ENCODE results near the gene ANKRD40CL.
"Not testable (repeated sequence)": the region's sequence is repeated elsewhere in the genome, so short reads cannot be mapped to it uniquely, and the experiment has no call there.

Gene ANKRD40CL, protein sequence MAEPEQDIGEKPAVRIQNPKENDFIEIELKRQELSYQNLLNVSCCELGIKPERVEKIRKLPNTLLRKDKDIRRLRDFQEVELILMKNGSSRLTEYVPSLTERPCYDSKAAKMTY

DNA sequence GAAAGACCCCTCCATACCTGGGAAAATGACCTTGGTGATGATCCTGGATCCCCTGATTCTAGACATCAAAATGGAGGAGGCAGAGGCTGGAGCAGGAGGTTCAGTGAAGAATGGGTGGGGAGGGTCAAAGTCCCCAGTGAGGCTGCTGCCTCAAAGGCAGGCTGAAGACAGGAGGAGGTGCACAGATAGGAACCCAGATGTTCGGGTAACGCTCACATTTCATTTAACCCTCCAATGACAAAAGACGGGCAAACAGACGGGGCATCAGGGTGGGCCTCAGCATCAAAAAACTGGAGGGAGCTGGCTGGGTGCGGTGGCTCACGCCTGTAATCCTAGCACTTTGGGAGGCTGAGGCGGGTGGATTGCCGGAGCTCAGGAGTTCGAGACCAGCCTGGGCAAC is at the start of gene ANKRD40CL:
Gene ANKRD40CL (minus strand): TSS at position 73 of the 400 bp plus-strand sequence. CDS start 605 bp downstream, outside the sequence.
- in situ Hi-C loops (cut with MboI; ENCODE audit: low sequenced_read_pairs), result no loop called here

DNA sequence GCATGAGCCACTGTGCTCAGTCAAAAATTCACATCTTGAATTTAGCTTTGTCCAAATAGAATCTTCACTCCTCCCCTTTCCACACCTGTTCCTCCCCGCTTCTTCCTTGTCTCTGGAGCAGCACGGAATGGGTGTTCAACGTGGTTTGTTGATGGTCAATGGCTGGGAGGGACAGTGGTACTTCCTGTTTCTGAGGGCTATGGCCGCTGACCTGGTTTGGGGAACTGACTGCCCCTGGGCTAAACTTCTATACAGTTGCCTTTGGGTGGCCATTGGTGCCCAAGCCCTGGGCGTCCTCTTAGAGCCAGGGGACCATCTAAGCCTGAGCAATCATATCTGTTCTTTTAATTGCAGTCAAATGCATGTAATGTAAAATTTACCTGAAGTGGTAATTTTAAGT is 49.0 kb upstream of the ANKRD40CL start:
- in situ Hi-C loops (cut with MboI; ENCODE audit: low sequenced_read_pairs), result no loop called here

DNA sequence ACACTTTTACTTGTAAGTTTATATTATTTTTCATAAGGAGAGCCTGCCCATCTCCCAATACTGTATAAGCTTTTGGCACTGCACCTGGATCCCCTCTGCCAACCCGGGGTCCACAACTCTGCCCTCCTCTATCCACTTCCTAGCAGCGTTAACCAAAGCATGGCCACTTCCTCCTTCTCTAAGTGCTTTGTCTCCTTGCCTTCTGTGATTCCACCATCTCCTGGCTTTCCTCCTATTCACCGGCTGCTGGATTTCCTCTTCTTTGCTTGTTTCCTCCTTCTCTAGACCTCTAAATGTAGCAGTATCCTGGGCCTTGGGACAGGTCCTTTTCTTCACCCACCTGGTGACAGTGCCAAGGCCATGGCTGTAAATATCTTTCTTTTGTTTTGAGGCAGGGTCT is 48.1 kb upstream of the ANKRD40CL start:
- in situ Hi-C loops (cut with MboI; ENCODE audit: low sequenced_read_pairs), result no loop called here

DNA sequence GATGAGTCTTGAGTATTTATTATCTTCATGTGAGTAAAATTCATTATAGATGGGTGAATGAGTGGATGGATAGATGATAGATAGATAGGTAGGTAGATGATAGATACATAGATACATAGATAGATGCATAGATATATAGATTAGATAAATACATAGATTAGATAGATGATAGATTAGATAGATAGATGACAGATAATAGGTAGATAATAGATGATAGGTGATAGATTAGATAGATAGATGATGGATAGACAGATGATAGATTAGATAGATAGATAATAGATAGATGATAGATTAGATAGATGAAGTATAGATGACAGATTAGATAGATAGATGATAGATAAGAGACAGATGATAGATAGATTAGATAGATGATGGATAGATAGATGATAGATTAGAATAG is 46.3 kb upstream of the ANKRD40CL start:
- in situ Hi-C loops (cut with MboI; ENCODE audit: low sequenced_read_pairs), result no loop called here

DNA sequence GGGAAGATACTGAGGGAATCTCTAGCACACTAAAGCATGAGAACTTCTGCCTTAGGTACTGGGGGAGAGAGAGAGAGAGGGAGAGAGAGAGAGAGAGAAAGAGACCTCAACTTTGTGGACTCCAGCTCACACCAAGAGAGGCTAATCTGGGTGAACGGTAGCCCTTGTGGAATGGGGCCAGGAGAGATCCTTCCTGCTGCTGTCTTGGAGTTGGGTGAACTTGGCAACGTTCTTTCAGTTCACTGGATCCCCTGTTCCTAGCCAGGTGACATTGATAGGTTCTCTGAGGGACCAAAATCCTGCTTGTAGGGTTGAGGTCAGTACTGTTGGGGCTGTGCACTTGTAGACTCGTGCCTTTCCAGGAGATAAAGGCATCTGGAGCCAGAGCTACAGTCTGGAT is 41.6 kb upstream of the ANKRD40CL start:
- in situ Hi-C loops (cut with MboI; ENCODE audit: low sequenced_read_pairs), result no loop called here

DNA sequence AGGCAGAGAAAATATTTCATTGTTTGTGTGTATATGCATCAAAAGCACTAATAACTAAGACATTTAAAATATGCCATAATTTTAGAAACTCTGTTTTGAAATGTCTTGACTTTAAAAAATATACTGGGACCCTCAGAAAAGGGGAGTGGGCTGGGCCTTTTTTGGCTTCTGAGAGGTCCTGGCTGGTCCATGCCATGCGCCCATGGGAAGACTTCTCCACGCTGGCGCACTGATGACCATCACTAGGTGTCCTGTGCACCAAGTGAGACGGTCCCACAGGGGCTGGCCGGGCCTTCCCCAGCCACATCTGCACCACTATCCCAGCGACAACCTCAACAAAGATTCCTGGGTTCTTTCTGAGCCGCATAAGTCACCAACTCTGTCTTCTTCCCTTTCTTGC is 41.1 kb upstream of the ANKRD40CL start:
- in situ Hi-C loops (cut with MboI; ENCODE audit: low sequenced_read_pairs), result no loop called here

DNA sequence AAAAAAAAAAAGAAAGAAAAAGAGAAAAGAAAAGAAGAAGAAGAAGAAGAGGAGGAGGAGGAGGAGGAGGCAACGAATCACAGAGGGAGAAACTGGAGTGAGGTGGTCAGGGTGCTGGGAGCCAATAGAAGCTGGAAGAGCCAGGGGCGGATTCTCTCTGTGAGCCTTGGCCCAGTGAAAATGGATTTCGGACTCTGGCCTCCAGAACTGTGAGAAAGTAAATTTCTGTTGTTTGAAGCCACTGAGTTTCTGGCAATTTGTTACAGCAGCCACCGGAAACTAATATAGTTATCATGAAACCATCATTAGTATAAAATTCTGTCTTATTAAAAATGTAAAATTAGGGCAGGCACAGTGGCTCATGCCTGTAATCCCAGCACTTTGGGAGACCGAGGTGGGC is 40.4 kb upstream of the ANKRD40CL start:
- in situ Hi-C loops (cut with MboI; ENCODE audit: low sequenced_read_pairs), result no loop called here

DNA sequence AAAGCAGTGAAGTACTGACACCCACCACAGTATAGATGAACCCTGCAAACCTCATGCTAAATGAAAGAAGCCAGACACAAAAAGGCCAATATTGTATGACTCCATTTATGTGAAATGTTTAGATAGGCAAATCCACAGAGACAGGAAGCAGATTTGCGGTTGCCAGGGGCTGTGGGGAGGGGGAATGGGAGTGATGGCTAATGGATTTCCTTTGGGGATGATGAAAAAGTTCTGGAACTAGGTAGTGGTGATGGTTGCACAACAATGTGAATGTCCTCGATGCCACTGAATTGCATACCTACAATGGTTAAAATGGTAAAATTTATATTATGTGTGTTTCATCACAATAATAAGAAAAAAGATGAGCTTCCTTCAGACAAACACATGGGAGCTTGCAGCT is 39.7 kb upstream of the ANKRD40CL start:
- in situ Hi-C loops (cut with MboI; ENCODE audit: low sequenced_read_pairs), result no loop called here

DNA sequence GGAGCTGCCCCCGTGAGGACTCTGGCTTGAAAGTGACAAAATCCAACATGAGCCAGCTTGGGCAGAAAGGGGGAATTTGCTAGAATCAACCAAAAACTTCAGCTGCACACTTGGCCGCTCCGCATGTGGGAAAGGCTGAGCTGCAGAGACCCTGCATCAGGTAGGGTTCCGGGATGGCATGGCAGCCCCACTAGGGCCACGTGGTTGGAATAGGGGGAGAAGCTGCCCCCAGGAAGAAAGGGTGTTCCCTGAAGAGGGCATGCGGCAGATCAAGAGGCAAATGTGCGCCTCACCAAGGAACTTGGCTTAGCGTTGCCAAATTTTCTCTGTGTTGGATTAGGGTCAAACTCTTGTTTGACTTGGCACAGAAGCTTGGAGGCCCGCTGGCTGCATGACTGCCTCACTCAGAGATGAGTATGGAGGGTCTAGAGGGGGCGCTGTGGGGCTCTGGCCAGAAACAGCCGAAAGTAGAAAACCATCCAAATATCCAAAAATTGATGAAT is 38.9 kb upstream of the ANKRD40CL start:
- in situ Hi-C loops (cut with MboI; ENCODE audit: low sequenced_read_pairs), result no loop called here

DNA sequence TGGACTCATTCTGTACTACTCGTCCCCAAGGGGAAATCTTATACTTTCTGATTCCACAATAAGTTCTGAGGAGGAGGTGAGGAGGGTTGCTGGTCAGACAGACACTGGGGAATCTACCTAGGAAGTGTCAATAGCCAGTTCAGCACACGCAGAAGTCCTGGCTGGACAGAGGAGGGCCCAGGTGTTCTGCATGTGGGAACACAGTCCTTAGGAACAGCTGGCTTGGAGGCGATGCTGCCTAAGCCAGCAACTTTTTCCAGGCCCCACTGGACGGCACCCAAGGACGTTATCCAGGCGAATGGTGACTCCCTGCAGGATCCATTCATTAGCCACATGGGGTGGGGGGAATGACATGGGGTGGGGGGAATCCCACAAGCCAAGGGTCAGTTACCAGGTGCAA is 38.2 kb upstream of the ANKRD40CL start:
- in situ Hi-C loops (cut with MboI; ENCODE audit: low sequenced_read_pairs), result no loop called here

DNA sequence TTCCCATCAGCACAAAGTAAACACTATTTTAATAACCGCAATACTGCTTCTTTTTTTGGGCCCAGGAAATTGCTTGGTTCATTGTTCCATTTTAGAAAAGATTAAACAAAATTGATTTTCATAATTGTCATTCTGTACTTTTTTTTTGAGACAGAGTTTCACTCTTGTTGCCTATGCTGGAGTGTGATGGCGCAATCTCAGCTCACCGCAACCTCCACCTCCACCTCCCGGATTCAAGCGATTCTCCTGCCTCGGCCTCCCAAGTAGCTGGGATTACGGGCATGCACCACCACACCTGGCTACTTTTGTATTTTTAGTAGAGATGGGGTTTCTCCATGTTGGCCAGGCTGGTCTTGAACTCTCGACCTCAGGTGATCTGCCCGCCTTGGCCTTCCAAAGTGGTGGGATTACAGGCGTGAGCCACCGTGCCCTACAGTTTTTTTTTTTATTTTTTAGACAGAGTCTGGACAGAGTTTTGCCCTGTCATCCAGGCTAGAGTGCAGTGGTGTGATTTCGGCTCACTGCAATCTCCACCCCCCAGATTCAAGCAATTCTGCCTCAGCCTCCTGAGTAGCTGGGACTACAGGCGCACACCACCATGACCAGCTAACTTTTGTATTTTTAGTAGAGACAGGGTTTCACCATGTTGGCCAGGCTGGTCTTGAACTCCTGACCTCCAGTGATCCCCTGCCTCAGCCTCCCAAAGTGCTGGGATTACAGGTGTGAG is 37.6 kb upstream of the ANKRD40CL start:
- in situ Hi-C loops (cut with MboI; ENCODE audit: low sequenced_read_pairs), result not testable (repeated sequence)

DNA sequence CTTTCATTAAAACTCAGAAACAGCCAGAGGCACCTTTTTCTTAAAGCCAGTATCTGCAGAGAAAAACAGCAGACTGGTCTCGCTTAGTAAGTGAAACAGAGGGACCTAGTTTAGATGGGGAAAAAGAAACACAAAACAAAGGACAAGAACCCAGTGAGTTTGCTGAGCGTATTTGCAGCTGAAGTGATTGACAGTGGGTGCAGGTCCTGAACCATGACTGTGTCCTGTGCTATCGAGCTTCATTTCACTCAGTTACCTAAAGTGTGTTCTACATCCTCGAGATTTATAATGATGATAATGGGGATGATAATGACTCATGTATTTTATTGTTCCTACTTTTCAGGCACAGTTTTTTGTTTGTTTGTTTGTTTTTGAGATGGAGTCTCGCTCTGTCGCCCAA is 36.4 kb upstream of the ANKRD40CL start:
- in situ Hi-C loops (cut with MboI; ENCODE audit: low sequenced_read_pairs), result no loop called here

DNA sequence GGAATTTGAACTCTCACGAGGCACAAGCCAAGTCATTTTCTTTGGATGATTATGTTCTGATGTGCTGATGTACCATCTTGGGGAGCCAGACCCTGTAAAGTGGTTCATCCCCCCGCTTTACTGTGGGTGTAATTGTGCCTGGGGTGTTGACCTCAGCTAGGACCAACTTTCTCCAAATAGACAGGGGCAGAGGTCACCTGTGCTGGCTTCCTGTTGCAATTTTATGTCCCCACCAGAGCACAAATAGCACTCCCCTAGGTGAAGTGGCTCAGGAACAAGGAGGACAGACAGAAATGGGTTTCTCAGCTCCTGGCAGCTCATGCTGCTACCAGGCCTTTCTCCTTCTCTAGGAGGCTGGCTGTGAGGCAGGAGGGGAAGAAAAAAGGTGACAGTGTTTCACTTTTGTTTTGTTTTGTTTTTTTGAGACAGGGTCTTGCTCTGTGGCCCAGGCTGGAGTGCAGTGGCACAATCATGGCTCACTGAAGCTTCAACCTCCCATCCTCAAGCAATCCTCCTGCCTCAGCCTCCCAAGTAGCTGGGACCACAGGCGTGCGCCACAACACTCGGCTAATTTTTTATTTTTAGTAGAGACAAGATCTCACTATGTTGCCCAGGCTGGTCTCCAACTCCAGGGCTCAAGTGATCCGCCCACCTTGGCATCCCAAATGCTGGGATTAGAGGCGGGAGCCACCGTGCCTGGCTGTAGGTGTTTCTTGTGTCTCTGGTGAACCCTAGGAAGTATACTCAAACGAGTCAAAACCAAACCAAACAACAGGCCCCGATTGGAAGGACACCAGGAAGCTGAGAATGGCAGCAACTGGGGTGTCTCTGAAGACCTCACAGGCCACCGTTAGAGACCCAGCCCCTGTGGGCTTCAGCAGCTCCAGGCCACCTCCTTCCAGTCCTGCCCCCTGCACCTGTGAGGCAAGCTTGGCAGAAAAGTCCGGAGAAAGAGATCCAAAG is 35.6 kb upstream of the ANKRD40CL start:
- in situ Hi-C loops (cut with MboI; ENCODE audit: low sequenced_read_pairs), result no loop called here

DNA sequence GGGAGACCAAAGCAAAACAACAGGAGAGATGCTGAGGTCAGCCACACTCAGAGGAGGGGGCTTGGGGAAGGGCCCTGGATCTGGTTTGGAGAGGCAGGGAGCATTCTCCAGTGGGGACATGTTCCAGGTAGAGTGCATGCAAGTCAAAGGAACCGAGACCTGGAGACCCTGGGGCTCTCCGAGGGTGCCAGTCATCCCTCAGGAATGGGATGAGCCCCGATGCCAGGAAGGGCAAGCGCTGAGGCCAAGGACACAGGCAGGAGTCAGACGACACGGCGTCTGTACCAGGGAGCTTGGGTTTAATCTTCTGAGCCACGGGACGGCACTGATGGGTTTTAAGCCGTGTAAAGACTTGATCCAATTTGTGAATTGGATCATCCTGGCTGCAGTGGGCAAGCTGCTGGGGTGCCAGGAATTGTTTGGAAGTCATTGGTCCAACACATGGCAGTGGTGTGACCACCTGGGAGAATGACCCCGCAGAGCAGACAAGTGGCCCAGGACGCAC is 32.9 kb upstream of the ANKRD40CL start:
- in situ Hi-C loops (cut with MboI; ENCODE audit: low sequenced_read_pairs), result no loop called here

DNA sequence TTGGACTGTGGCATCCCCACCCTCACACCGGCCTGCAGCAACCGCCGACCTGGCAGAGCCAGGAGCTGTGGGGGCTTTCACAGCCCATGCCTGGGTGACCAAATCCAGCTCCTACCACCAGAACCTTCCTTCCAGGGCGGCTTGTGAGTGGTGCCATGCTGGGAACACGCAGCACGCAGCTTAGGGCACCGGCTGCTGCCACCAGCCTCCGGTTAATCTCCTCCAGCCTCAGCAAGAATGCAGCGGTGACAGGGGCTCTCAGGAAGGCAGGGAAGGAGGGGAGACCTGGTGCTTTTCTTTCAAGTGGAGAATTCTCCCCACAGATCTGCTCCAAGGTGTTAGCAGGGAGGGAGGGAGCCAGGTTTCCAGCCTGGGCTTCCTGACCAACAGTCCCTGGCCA is 32.3 kb upstream of the ANKRD40CL start:
- in situ Hi-C loops (cut with MboI; ENCODE audit: low sequenced_read_pairs), result no loop called here

DNA sequence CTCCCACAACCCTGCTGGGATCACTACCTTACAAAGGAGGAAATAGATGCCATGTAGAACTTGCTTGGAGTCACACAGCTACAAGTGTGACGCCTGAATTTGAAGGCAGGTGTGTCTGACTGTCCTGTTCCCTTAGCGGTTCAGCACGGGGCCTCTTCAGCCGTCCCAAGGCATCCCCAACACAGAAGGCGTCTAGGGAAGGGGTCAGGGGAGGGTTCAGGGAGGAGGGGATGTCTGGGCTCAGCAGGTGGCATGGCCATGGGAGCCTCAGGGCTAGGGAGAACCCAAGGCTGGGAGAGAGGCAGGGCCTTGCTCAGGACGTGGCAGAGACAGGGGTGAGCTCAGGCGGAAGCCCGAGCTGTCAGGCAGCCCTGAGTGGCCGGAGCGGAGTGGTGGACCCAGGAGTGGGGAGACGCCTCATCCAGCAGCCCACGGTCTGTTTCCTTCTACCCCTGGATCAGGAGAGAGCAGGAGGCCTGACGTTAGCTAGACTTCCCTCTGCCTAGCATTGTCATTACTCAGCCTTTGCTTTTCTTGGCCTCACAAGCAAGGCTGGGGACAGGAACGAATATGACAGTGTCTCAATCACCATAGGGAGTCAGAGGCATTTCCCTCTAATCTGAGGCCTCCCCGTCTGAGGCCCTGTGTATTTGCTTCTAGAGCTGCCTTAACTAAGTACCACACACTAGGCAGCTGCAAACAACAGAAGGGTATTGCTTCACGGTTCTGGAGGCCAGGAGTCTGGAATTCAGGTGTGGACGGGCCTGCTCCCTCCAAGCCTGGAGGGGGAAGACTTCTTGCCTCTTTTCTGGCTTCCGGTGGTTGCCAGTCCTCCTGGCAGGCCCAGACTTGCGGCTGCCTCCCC is 31.3 kb upstream of the ANKRD40CL start:
- in situ Hi-C loops (cut with MboI; ENCODE audit: low sequenced_read_pairs), result no loop called here

DNA sequence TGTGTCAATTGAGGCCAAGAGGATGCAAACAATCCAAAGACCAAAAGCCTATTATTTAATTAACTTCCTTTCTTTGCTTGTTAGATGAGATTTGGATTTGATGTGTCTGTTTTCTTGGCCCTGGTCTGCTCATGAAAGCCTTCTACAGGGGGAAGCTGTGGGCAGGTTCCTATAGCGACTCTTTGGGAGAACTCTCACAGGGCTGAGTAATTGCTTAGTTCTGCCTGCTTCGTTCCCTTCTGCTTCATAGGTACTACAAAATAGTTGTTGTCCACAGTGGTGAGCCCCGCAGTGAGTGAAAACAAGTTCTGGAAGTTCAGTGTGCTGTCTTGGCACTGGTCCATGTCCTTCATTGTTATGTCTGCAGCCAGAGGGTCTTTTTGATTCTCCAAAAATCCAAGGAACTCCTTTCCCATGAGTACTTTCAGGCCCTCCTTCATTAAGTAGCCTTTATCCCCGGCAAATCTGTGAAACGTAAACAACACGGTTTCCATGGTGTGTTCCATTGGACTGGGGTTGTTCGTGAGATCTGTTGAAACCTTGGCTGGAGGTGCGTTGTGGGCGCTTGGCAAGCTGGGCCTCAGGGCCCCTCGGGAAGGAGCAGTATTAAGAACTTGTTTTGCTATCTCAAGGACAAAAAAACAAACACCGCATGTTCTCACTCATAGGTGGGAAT is 30.0 kb upstream of the ANKRD40CL start:
- in situ Hi-C loops (cut with MboI; ENCODE audit: low sequenced_read_pairs), result no loop called here

DNA sequence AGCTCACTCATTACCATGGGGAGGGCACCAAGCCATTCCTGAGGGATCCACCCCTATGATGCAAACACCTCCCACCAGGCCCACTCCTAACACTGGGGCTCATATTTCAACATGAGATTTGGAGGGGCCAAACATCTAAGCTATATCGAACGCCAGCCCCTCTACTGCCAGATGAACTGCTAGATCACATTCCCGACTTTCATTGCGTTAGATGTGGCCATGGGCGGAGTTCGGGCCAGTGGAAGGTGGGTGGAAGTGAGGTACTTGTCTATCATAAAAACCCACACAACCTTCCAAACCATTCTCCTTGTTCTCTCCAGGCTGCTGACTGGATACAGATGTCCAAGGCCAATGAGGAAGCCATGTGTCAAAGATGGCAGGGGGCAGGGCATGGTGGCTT is 27.0 kb upstream of the ANKRD40CL start:
- in situ Hi-C loops (cut with MboI; ENCODE audit: low sequenced_read_pairs), result no loop called here

DNA sequence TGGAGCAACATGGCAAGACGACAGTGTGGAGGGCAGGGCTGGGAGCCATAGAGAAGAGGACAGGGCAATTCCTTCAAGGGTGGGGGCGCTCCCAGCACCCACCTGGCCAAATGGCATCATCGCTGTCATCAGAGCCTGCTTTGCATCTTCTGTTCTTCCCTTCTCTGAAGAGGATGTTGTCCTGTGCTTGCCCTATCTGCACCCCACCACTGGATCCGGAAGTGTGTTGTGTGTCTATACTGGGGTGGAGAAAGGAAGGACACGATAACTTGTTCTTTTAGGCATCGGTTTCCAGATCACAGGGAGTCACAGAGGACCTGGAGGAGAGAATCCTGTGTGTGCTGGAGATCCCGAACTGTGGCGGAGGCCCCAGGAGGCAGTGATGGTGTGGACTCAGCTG is 25.7 kb upstream of the ANKRD40CL start:
- in situ Hi-C loops (cut with MboI; ENCODE audit: low sequenced_read_pairs), result no loop called here

DNA sequence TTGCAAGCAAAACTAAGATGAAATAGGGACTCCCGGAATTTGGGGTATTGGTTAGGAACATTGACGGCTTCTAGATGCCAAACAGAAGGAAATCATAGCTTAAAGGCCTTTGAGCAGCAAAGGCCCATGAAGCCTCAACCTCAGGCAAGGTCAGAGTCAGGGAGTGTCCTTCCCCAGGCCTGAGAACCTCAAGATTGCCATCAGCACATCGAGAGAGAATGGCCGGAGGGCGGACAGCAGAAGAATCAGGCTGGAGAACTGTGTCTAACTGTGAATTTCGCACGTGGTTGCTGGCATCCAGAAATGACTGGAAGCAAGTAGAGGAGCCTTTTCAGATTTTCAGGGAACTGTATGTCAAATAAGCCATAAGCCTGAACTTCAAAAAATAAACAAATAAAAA is 24.8 kb upstream of the ANKRD40CL start:
- in situ Hi-C loops (cut with MboI; ENCODE audit: low sequenced_read_pairs), result no loop called here

Measured in HL-60/S4 treated with retinoic acid at 250 ng/mL for 4 days and 3 days (cell line).